Measurements from ENCODE around the gene DMRTB1. TPM values are rescaled to one million over a fixed set of nuclear protein-coding genes. Genes with fewer than 3 reads are reported as not detected.

The DMRTB1 gene
- total RNA-seq, 1 experiment from 2014 or later, result not detected

- no peak for TF ChIP-seq CTCF (IDR thresholded peaks at IDR 0.05; ENCODE audit: unreplicated experiment)
- BruUV-seq (replicated peaks), result no TSS peak
- intact Hi-C loops (cut with micrococcal nuclease; ENCODE audit: unreplicated experiment), result loop anchor here (10.0 kb wide), 1 partner anchor 305 kb away; no protein-coding TSS in a partner anchor
- no peaks in the 10 kb centered on the region for H3K9me3 Mint-ChIP-seq (ENCODE audit: low read depth, unreplicated experiment)
- no peaks in the 10 kb centered on the region for H3K4me1 Mint-ChIP-seq (ENCODE audit: low read depth, unreplicated experiment)
- H3K36me3 Mint-ChIP-seq (ENCODE audit: insufficient read depth, unreplicated experiment), result no peaks in the 10 kb centered on the region
- H3K27me3 Mint-ChIP-seq (ENCODE audit: unreplicated experiment), result peaks cover 59% of the 10 kb centered on the region
- no peak overlapping the region for H3K27ac Mint-ChIP-seq (ENCODE audit: unreplicated experiment)
- CTCF ChIA-PET, result no interaction called here
- no peak for DNase-seq
- no peak overlapping the region for H3K4me3 Mint-ChIP-seq (ENCODE audit: low read depth, unreplicated experiment)
Observed at GRCh38 chr1:53449693-53450092, 9.5 kb upstream of the DMRTB1 start.

GRCh38 chr1:53450225-53450624, 9.0 kb upstream of the DMRTB1 start:
- CTCF ChIA-PET, result no interaction called here
- H3K27ac Mint-ChIP-seq (ENCODE audit: unreplicated experiment), result no peak overlapping the region

GRCh38 chr1:53454019-53454418, 5.2 kb upstream of the DMRTB1 start:
- Mint-ChIP-seq H3K4me1 (ENCODE audit: low read depth, unreplicated experiment) (no peaks in the 10 kb centered on the region), H3K27me3 (ENCODE audit: unreplicated experiment) (peaks cover 37% of the 10 kb centered on the region), H3K9me3 (ENCODE audit: low read depth, unreplicated experiment) (no peaks in the 10 kb centered on the region), H3K4me3 (ENCODE audit: low read depth, unreplicated experiment) (no peak overlapping the region), H3K36me3 (ENCODE audit: insufficient read depth, unreplicated experiment) (no peaks in the 10 kb centered on the region), H3K27ac (ENCODE audit: unreplicated experiment) (no peak overlapping the region)
- intact Hi-C loops (cut with micrococcal nuclease; ENCODE audit: unreplicated experiment), result no loop called here
- DNase-seq, result no peak
- BruUV-seq (replicated peaks), result no TSS peak
- no peak for TF ChIP-seq CTCF (IDR thresholded peaks at IDR 0.05; ENCODE audit: unreplicated experiment)
- CTCF ChIA-PET, result no interaction called here

More at GRCh38 chr1:53450225-53450624, 9.0 kb upstream of the DMRTB1 start:
- Mint-ChIP-seq H3K27me3 (ENCODE audit: unreplicated experiment) (peaks cover 64% of the 10 kb centered on the region), H3K9me3 (ENCODE audit: low read depth, unreplicated experiment) (no peaks in the 10 kb centered on the region), H3K36me3 (ENCODE audit: insufficient read depth, unreplicated experiment) (no peaks in the 10 kb centered on the region), H3K4me1 (ENCODE audit: low read depth, unreplicated experiment) (no peaks in the 10 kb centered on the region), H3K4me3 (ENCODE audit: low read depth, unreplicated experiment) (no peak overlapping the region)
- no TSS peak for BruUV-seq (replicated peaks)
- DNase-seq, result peak; percentile 14
- peak; percentile 46 for TF ChIP-seq CTCF (IDR thresholded peaks at IDR 0.05; ENCODE audit: unreplicated experiment)
- intact Hi-C loops (cut with micrococcal nuclease; ENCODE audit: unreplicated experiment), result no loop called here

GRCh38 chr1:53455364-53455991, 3.7 kb upstream of the DMRTB1 start:
- no peak overlapping the region for H3K4me3 Mint-ChIP-seq (ENCODE audit: low read depth, unreplicated experiment)
- H3K36me3 Mint-ChIP-seq (ENCODE audit: insufficient read depth, unreplicated experiment), result no peaks in the 10 kb centered on the region
- no peaks in the 10 kb centered on the region for H3K9me3 Mint-ChIP-seq (ENCODE audit: low read depth, unreplicated experiment)
- H3K4me1 Mint-ChIP-seq (ENCODE audit: low read depth, unreplicated experiment), result no peaks in the 10 kb centered on the region
- CTCF ChIA-PET, result no interaction called here
- intact Hi-C loops (cut with micrococcal nuclease; ENCODE audit: unreplicated experiment), result no loop called here
- BruUV-seq (replicated peaks), result no TSS peak
- H3K27me3 Mint-ChIP-seq (ENCODE audit: unreplicated experiment), result peaks cover 30% of the 10 kb centered on the region
- no peak overlapping the region for H3K27ac Mint-ChIP-seq (ENCODE audit: unreplicated experiment)
- no peak for TF ChIP-seq CTCF (IDR thresholded peaks at IDR 0.05; ENCODE audit: unreplicated experiment)
- DNase-seq, result no peak

Measured in Calu3 (cell line).